NK-92 (cell line): ENCODE data around the gene TMEM82.

Experiments
- DNase-seq: peaks from one replicate; lab custom pipeline; 2025; ENCODE audit not compliant: unreplicated experiment; lab: John Stamatoyannopoulos, UW

TMEM82 gene

GRCh38 chr1:15719381-15720120 lies 22.7 kb upstream of the TMEM82 start:
- DNase-seq: no peak

GRCh38 chr1:15720861-15721260 lies 21.4 kb upstream of the TMEM82 start:
- DNase-seq: no peak

GRCh38 chr1:15722411-15722810 lies 19.9 kb upstream of the TMEM82 start:
- no peak for DNase-seq

- no peak for DNase-seq
Observed at GRCh38 chr1:15722836-15723532, 19.3 kb upstream of the TMEM82 start.

- no peak for DNase-seq
Observed at GRCh38 chr1:15723631-15724246, 18.6 kb upstream of the TMEM82 start.

GRCh38 chr1:15724949-15725880 lies 17.1 kb upstream of the TMEM82 start:
- DNase-seq: no peak

- no peak for DNase-seq
Observed at GRCh38 chr1:15726508-15726907, 15.8 kb upstream of the TMEM82 start.

- no peak for DNase-seq
Observed at GRCh38 chr1:15727021-15727420, 15.3 kb upstream of the TMEM82 start.

- no peak for DNase-seq
Observed at GRCh38 chr1:15727424-15727823, 14.9 kb upstream of the TMEM82 start.

GRCh38 chr1:15727866-15728534 lies 14.3 kb upstream of the TMEM82 start:
- no peak for DNase-seq

GRCh38 chr1:15728937-15729657 lies 13.2 kb upstream of the TMEM82 start:
- no peak for DNase-seq

- no peak for DNase-seq
Observed at GRCh38 chr1:15730423-15730822, 11.9 kb upstream of the TMEM82 start.

- DNase-seq: no peak
Observed at GRCh38 chr1:15730936-15731335, 11.4 kb upstream of the TMEM82 start.

- DNase-seq: no peak
Observed at GRCh38 chr1:15731735-15732685, 10.3 kb upstream of the TMEM82 start.

GRCh38 chr1:15732686-15733081 lies 9.6 kb upstream of the TMEM82 start:
- no peak for DNase-seq

GRCh38 chr1:15733218-15733725 lies 9.0 kb upstream of the TMEM82 start:
- no peak for DNase-seq

- no peak for DNase-seq
Observed at GRCh38 chr1:15733726-15734226, 8.5 kb upstream of the TMEM82 start.

GRCh38 chr1:15734296-15734695 lies 8.0 kb upstream of the TMEM82 start:
- no peak for DNase-seq
